ENCODE results near the gene HTR3D. TPM values are rescaled to one million over a fixed set of nuclear protein-coding genes. Genes with fewer than 3 reads are reported as not detected.

The HTR3D gene
- total RNA-seq, 1 donor from 2014 or later, result not detected

DNA sequence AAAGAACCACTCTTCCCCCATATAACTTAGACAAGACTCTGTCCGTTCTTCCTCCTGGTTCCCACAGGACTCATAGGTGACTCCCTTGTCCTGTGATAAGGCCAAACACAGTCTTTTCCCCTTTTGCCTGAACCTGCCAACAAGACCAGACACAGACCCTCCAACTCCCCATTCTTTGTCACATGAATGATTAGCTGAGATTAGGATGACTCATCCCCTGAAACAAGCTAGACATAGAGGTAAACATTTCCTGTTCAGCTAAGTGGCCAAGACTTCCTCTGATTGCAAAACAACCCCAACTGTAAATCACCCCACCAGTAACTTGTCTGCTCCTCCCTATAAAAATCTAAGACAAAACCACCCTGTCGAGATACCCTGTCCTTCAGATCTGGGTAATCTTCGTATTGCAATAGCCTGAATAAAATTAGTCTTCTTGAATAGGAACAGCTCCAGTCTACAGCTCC, 53.9 kb downstream of the HTR3D start:
- DNase-seq (ENCODE audit: low spot score), result no peak
- intact Hi-C loops (cut with micrococcal nuclease), result no loop called here
- Mint-ChIP-seq H3K4me1 (ENCODE audit: low read depth) (peaks cover 6% of the 10 kb centered on the region), H3K4me3 (ENCODE audit: low read depth) (no peak overlapping the region), H3K27ac (no peak overlapping the region), H3K9me3 (peaks cover 17% of the 10 kb centered on the region), H3K27me3 (ENCODE audit: low read depth) (no peaks in the 10 kb centered on the region), H3K36me3 (ENCODE audit: low read depth) (peaks cover 5% of the 10 kb centered on the region)

Other genes with a start within 250 kb of the HTR3D start
- gene MAP6D1, start 206.2 kb upstream of the HTR3D start, total RNA-seq, result 1.1 and 2.9 TPM in 2 replicates
- gene PARL, start 146.9 kb upstream of the HTR3D start, total RNA-seq, result 74.9 and 81.7 TPM in 2 replicates
- gene ABCC5, start 13.9 kb upstream of the HTR3D start, total RNA-seq, result 20.6 and 21.0 TPM in 2 replicates
- not detected in 2 replicates for gene HTR3C, start 21.3 kb downstream of the HTR3D start, total RNA-seq
- gene HTR3E, start 65.3 kb downstream of the HTR3D start, total RNA-seq, result not detected in 2 replicates
- 70.2 and 75.0 TPM in 2 replicates for gene EIF2B5, start 103.6 kb downstream of the HTR3D start, total RNA-seq
- 53.8 and 56.1 TPM in 2 replicates for gene DVL3, start 123.6 kb downstream of the HTR3D start, total RNA-seq
- 234 and 240 TPM in 2 replicates for gene AP2M1, start 143.1 kb downstream of the HTR3D start, total RNA-seq
- gene ABCF3, start 154.5 kb downstream of the HTR3D start, total RNA-seq, result 68.2 and 73.4 TPM in 2 replicates
- 0.11 TPM in 1 of 2 replicates, not detected in the other for gene VWA5B2, start 197.8 kb downstream of the HTR3D start, total RNA-seq
- gene ALG3, start 217.2 kb downstream of the HTR3D start, total RNA-seq, result 64.0 and 66.6 TPM in 2 replicates
- 9.5 and 10.6 TPM in 2 replicates for gene EEF1AKMT4, start 217.9 kb downstream of the HTR3D start, total RNA-seq
- 0.18 TPM in 1 of 2 replicates, not detected in the other for gene CAMK2N2, start 229.8 kb downstream of the HTR3D start, total RNA-seq
- gene ECE2, start 244.3 kb downstream of the HTR3D start, total RNA-seq, result not detected in 2 replicates

All from activated T-helper 2 cell treated with anti-CD3 and anti-CD28 coated beads, Interferon-gamma antibody, Interleukin-2, Interleukin-4, amounts not matched to agents 10 μg/mL and 5 μg/mL and 100 μg/mL, durations not matched to agents 14 hours and 24 hours and 36 hours (primary cell).